Loucy (cell line): ENCODE measurements around the gene BROX.

ENCODE experiments used
- EZH2phosphoT487 ChIP-seq: fragments of 200-600 bp; IDR thresholded peaks from 2 replicates; pipeline ENCODE4 v1.6.1; 2018; ENCODE audit warnings: antibody characterized with exemption, mild to moderate bottlenecking, moderate library complexity, borderline replicate concordance
- TF ChIP-seq, protein P1 (sequence below): fragments of 200-600 bp; sonication (generic); conservative IDR thresholded peaks from 2 replicates; pipeline ENCODE4 v1.5.1; 2014; ENCODE audit warnings: mild to moderate bottlenecking, antibody characterized with exemption, low read length

DNA sequence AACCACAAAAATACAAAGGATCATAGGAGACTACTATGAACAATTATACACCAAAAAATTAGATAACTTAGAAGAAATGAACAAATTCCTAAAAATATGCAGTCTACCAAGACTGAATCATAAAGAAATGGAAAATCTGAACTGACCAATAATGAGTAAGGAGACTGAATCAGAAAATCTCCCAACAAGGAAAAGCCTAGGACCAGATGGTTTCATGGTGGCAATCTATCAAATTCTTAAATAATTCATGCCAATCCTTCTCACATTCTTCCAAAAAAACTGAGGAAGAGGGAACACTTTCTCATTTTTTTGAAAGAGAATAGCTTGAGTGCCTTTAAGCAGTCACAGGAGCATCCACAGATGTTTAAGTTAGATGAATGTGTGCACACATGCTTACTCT, 70.7 kb downstream of the BROX start:
- TF ChIP-seq, protein P1, sequence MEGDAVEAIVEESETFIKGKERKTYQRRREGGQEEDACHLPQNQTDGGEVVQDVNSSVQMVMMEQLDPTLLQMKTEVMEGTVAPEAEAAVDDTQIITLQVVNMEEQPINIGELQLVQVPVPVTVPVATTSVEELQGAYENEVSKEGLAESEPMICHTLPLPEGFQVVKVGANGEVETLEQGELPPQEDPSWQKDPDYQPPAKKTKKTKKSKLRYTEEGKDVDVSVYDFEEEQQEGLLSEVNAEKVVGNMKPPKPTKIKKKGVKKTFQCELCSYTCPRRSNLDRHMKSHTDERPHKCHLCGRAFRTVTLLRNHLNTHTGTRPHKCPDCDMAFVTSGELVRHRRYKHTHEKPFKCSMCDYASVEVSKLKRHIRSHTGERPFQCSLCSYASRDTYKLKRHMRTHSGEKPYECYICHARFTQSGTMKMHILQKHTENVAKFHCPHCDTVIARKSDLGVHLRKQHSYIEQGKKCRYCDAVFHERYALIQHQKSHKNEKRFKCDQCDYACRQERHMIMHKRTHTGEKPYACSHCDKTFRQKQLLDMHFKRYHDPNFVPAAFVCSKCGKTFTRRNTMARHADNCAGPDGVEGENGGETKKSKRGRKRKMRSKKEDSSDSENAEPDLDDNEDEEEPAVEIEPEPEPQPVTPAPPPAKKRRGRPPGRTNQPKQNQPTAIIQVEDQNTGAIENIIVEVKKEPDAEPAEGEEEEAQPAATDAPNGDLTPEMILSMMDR = no peak
- TF ChIP-seq EZH2phosphoT487 = no peak
